HepG2 (cell line): Measurements from ENCODE around the gene NACC2. TPM values are rescaled to one million over a fixed set of nuclear protein-coding genes. Genes with fewer than 3 reads are reported as not detected.

Source experiments
- ATAC-seq: fragments of 200-7000 bp; cut with Tn5 transposase; 3 replicates; pipeline ENCODE4 v1.9.1; 2020; ENCODE audit warnings: mild to moderate bottlenecking, moderate library complexity
- BruUV-seq: library from RNA; stranded (reverse); fragments of 400-500 nt; replicated peaks from 2 replicates; lab custom pipeline; 2021; lab: Mats Ljungman, UMichigan
- CTCF ChIA-PET: fragments of 300-600 bp; formaldehyde crosslinking; extraction: SDS; loops from one replicate; lab custom pipeline; 2021; ENCODE audit warnings: low total read pairs, inconsistent platforms, low intra/inter-chr PET ratio; lab: Yijun Ruan, JAX
- POLR2A ChIA-PET: fragments of 350-600 bp; sonication (Branson Sonifier 250); formaldehyde crosslinking; loops from one replicate; lab custom pipeline; 2020; ENCODE audit warnings: antibody characterized with exemption, inconsistent platforms; lab: Yijun Ruan, JAX
- DNase-seq: peaks from one replicate; pipeline ENCODE4 v3.0.0-alpha.2; 2015; ENCODE audit warnings: low spot score
- FAIRE-seq: peaks from 3 replicates; lab custom pipeline; 2011; peaks lifted over from hg19 to GRCh38; lab: Jason Lieb, UNC
- H2AFZ ChIP-seq: one replicate; pipeline ENCODE4 v1.6.1; 2011; ENCODE audit warnings: low read length, inconsistent platforms
- H3K27ac ChIP-seq: fragments of 300-600 bp; 3 replicates; pipeline ENCODE4 v1.8.0; 2011; ENCODE audit warnings: mixed run types, mild to moderate bottlenecking, mixed read lengths, low read length, inconsistent platforms; ENCODE audit not compliant: insufficient read depth; ENCODE audit errors: extremely low read length
- H3K27me3 ChIP-seq, 2 experiments: fragments of 200-600 bp in 1 of 2; 2 replicates in 1 of 2; 3 replicates in 1 of 2; pipeline versions ENCODE4 v1.6.0 to v1.8.0; 2011; ENCODE audit warnings: low read length in 2 of 2, mild to moderate bottlenecking in 2 of 2, moderate library complexity in 2 of 2, inconsistent platforms in 1 of 2; ENCODE audit not compliant: insufficient read depth in 2 of 2, control insufficient read depth in 1 of 2
- H3K36me3 ChIP-seq, 2 experiments: fragments of 200-600 bp in 1 of 2; replicated peaks in 1 of 2; 2 replicates in 1 of 2; 3 replicates in 1 of 2; pipeline versions ENCODE4 v1.5.1 to v1.8.0; 2011; ENCODE audit warnings: low read length in 2 of 2, inconsistent platforms in 1 of 2; ENCODE audit not compliant: insufficient read depth in 2 of 2, control insufficient read depth in 1 of 2
- H3K4me1 ChIP-seq: 2 replicates; pipeline ENCODE4 v1.5.1; 2012; ENCODE audit warnings: low read length, inconsistent platforms; ENCODE audit not compliant: insufficient read depth
- H3K4me2 ChIP-seq: 2 replicates; pipeline ENCODE4 v1.6.0; 2011; ENCODE audit warnings: low read depth, low read length, inconsistent platforms
- H3K4me3 ChIP-seq, 3 experiments: fragments of 200-600 bp in 1 of 3; sonication (generic), shearing (Covaris generic) in 1 of 3; replicated peaks in 1 of 3; 2 replicates each; pipeline ENCODE4 v1.5.1; 2011 to 2016; ENCODE audit warnings: low read length in 3 of 3, inconsistent platforms in 2 of 3, low read depth in 2 of 3, mild to moderate bottlenecking in 2 of 3, control low read depth in 1 of 3, mixed read lengths in 1 of 3; ENCODE audit not compliant: insufficient read depth in 1 of 3
- H3K79me2 ChIP-seq: one replicate; pipeline ENCODE4 v1.6.1; 2011; ENCODE audit warnings: low read length, inconsistent platforms; ENCODE audit not compliant: insufficient read depth
- H3K9ac ChIP-seq: 2 replicates; pipeline ENCODE4 v1.6.0; 2011; ENCODE audit warnings: mild to moderate bottlenecking, low read depth, low read length, inconsistent platforms; ENCODE audit not compliant: insufficient read depth
- H3K9me3 ChIP-seq: 2 replicates; pipeline ENCODE4 v1.5.1; 2012; ENCODE audit warnings: mild to moderate bottlenecking, low read length
- H4K20me1 ChIP-seq: 2 replicates; pipeline ENCODE4 v1.6.0; 2011; ENCODE audit warnings: inconsistent platforms, mild to moderate bottlenecking, low read length, moderate library complexity; ENCODE audit not compliant: insufficient read depth
- FOSL2 ChIP-seq: sonication (generic); formaldehyde crosslinking; IDR thresholded peaks from 2 replicates; pipeline ENCODE4 v1.4.0; 2020; ENCODE audit warnings: missing genetic modification reagents
- KAT8 ChIP-seq: IDR thresholded peaks from 2 replicates; pipeline ENCODE4 v1.6.1; 2016; ENCODE audit warnings: missing genetic modification reagents, missing compliant biosample characterization
- TAF1 ChIP-seq: sonication (generic); formaldehyde crosslinking; IDR thresholded peaks from 2 replicates; pipeline ENCODE4 v1.4.0; 2020; ENCODE audit warnings: missing genetic modification reagents
- ZFP90 ChIP-seq: sonication (generic); formaldehyde crosslinking; IDR thresholded peaks from 2 replicates; pipeline ENCODE4 v1.8.0; 2022; ENCODE audit warnings: missing genetic modification reagents, mild to moderate bottlenecking, inconsistent platforms, borderline replicate concordance
- ZNF205 ChIP-seq: IDR thresholded peaks from 2 replicates; pipeline ENCODE4 v1.6.1; 2018; ENCODE audit warnings: missing biosample characterization, missing genetic modification reagents
- ZNF331 ChIP-seq: sonication (generic); formaldehyde crosslinking; IDR thresholded peaks from 2 replicates; pipeline ENCODE4 v1.4.0; 2020; ENCODE audit warnings: missing genetic modification reagents
- ZNF577 ChIP-seq: sonication (generic); formaldehyde crosslinking; IDR thresholded peaks from 2 replicates; pipeline ENCODE4 v1.4.0; 2020; ENCODE audit warnings: mild to moderate bottlenecking, low read depth, missing genetic modification reagents, borderline replicate concordance
- WGBS: methylation state at CpG from one replicate; pipeline ENCODE4 v1.1.6; 2017; ENCODE audit warnings: low lambda C conversion rate; 5-methylcytosine and 5-hydroxymethylcytosine counted together
- in situ Hi-C: cut with HindIII; loops from 2 replicates; pipeline ENCODE4 v1.10.0; 2017; ENCODE audit warnings: low pct_unique_long_range_greater_than_20kb; ENCODE audit not compliant: extremely low pct_ligation_motif_present
- intact Hi-C: fragments of 100-400 bp; cut with micrococcal nuclease; formaldehyde crosslinking; loops from one replicate; pipeline ENCODE4 v1.10.0; 2022; ENCODE audit not compliant: unreplicated experiment
- polyA plus RNA-seq, 8 experiments: library from polyadenylated mRNA; depleted of rRNA in 3 of 8; stranded (reverse) in 7 of 8; unstranded in 1 of 8; fragments of >200 nt; fragmentation: Illumina TruSeq in 4 of 8; extraction: Trizol in 4 of 8; gene quantifications; 2 replicates each; pipeline versions ENCODE4 v1.2.1 to v1.2.3, GENCODE V29; 2011 to 2016; ENCODE audit warnings: low read depth in 4 of 8, missing spikeins in 1 of 8, mixed read lengths in 1 of 8; ENCODE audit not compliant: insufficient read depth in 1 of 8
- total RNA-seq, 5 experiments: library from RNA; depleted of rRNA; stranded (reverse); fragments of >200 nt; fragmentation: Illumina TruSeq; extraction: Trizol; gene quantifications; 2 replicates each; pipeline ENCODE4 v1.2.3, GENCODE V29; 2016; ENCODE audit warnings: low read depth in 1 of 5
- TF ChIP-seq, protein P1 (sequence below): sonication (generic); formaldehyde crosslinking; conservative IDR thresholded peaks from 2 replicates; pipeline ENCODE4 v1.4.0; 2020; ENCODE audit warnings: missing genetic modification reagents

NACC2 gene
- total and polyA plus RNA-seq, 2 of the 13 experiments (the other 11 are each of a cell fraction or from before 2014, with no cell fraction given), result 5.9 to 12.3 TPM

DNA sequence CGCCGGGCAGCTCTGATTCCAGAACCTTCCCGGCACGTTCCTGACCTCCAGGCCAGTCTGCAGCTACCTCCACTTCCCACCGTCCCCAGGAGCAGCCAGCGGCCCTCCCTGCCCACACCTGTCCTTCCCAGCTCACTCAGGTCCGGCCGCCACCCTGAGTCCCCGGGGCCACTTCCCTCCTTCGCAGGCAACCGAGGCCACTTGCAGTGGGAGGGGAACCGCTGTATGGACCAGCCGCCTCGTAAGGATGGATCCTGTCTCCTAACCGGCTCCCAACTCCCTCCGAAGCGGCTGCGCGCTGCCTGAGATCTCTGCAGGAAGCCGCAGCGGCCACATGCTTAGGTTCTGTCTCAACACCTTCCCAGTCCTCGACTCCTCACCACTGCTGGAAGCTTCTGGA, 16.1 kb upstream of the NACC2 start:
- ATAC-seq (no peak), FAIRE-seq (no peak), DNase-seq (no peak)
- no peak overlapping the region for H3K4me2 ChIP-seq
- in situ Hi-C loops (no loop called here), intact Hi-C loops (no loop called here)
- BruUV-seq, result no TSS peak
- CTCF ChIA-PET, result no interaction called here
- H3K4me3 ChIP-seq, result no peak overlapping the region
- TF ChIP-seq FOSL2 (no peak), ZNF331 (CRISPR knock-in tag) (no peak), ZNF205 (CRISPR knock-in tag) (no peak), ZFP90 (CRISPR knock-in tag) (no peak), ZNF577 (CRISPR knock-in tag) (no peak), KAT8 (no peak), TAF1 (CRISPR knock-in tag) (0 out of 2 replicates have a peak, but pooled peaks have one; percentile 9)
- TF ChIP-seq, protein P1, sequence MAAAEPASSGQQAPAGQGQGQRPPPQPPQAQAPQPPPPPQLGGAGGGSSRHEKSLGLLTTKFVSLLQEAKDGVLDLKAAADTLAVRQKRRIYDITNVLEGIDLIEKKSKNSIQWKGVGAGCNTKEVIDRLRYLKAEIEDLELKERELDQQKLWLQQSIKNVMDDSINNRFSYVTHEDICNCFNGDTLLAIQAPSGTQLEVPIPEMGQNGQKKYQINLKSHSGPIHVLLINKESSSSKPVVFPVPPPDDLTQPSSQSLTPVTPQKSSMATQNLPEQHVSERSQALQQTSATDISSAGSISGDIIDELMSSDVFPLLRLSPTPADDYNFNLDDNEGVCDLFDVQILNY (CRISPR knock-in tag), result no peak
- no peaks in the 10 kb centered on the region for H3K36me3 ChIP-seq
- no peaks in the 10 kb centered on the region for H3K9me3 ChIP-seq
- no peaks in the 10 kb centered on the region for H3K79me2 ChIP-seq
- 84% methylated on average over 18 of the region's 22 CpGs for WGBS
- POLR2A ChIA-PET, result no interaction called here
- no peak overlapping the region for H2AFZ ChIP-seq
- peaks cover 0 to 2% of the 10 kb centered on the region in 2 experiments; a peak in 2 of 5 replicates for H3K27me3 ChIP-seq
- no peaks in the 10 kb centered on the region for H4K20me1 ChIP-seq
- no peak overlapping the region for H3K9ac ChIP-seq
- no peak overlapping the region for H3K27ac ChIP-seq
- H3K4me1 ChIP-seq, result peaks cover 6% of the 10 kb centered on the region
